Measurements from ENCODE around the gene CMSS1. TPM values are rescaled to one million over a fixed set of nuclear protein-coding genes. Genes with fewer than 3 reads are reported as not detected.
A peak's percentile ranks its signal among the peaks of the same experiment; 100 is the strongest.

CMSS1 gene
- total RNA-seq, 4 donors from 2014 or later, result 1.8 to 41.2 (median 17.0) TPM

DNA sequence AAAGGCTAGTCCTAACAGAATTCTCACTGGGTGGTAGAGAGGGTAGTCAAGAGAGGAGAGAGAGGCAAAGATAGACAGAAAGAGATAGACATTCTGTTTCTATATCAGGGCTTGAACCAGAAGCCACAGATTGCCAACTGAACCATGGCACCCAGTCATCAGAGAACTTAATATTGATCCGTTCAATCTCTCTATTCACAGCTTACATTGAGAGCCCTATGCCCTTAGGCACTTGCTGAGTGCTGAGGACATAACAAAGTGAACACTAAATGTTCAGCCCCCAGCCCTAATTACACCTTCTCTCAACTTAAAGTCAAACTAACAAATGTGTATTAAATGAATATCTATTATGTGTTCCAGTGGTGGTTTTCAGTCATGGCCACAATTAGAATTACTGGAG, 172.5 kb downstream of the CMSS1 start:
- Histone ChIP-seq H3K27me3 (no peaks in the 10 kb centered on the region), H3K36me3 (no peaks in the 10 kb centered on the region), H3K9me3 (no peaks in the 10 kb centered on the region), H3K4me3 (no peak overlapping the region), H3K4me1 (no peaks in the 10 kb centered on the region), H3K27ac (no peak overlapping the region)
- TF ChIP-seq POLR2A (IDR thresholded peaks at IDR 0.05), result no peak
- TF ChIP-seq, protein P1, sequence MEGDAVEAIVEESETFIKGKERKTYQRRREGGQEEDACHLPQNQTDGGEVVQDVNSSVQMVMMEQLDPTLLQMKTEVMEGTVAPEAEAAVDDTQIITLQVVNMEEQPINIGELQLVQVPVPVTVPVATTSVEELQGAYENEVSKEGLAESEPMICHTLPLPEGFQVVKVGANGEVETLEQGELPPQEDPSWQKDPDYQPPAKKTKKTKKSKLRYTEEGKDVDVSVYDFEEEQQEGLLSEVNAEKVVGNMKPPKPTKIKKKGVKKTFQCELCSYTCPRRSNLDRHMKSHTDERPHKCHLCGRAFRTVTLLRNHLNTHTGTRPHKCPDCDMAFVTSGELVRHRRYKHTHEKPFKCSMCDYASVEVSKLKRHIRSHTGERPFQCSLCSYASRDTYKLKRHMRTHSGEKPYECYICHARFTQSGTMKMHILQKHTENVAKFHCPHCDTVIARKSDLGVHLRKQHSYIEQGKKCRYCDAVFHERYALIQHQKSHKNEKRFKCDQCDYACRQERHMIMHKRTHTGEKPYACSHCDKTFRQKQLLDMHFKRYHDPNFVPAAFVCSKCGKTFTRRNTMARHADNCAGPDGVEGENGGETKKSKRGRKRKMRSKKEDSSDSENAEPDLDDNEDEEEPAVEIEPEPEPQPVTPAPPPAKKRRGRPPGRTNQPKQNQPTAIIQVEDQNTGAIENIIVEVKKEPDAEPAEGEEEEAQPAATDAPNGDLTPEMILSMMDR (IDR thresholded peaks at IDR 0.05), result no peak
- intact Hi-C loops (cut with DNase I; ENCODE audit: low total_unique reads), result no loop called here
- no peak for DNase-seq

DNA sequence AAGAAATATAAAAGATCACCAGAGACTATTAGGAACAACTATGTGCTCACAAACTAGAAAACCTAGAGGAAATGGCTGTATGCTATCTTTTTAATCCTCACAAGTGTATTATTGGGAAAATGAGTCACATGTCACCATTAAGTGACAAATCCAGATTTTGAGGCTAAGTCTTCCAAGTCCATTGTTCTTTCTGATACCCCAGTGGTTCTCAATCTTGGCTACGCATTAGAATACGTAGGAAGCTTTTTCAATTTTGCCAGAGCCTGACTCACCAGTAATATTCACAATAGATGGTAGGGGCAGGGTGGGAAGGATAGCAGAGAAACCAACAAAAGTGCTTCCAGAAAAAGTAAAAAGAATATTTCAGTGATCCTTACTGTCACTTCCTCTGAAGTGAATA, 179.6 kb downstream of the CMSS1 start:
- no peaks in the 10 kb centered on the region for H3K9me3 ChIP-seq
- no peak overlapping the region for H3K27ac ChIP-seq
- DNase-seq, result no peak
- H3K27me3 ChIP-seq, result no peaks in the 10 kb centered on the region
- no peak for TF ChIP-seq POLR2A (IDR thresholded peaks at IDR 0.05)
- TF ChIP-seq, protein P1 (IDR thresholded peaks at IDR 0.05), result no peak
- no peak overlapping the region for H3K4me3 ChIP-seq
- intact Hi-C loops (cut with DNase I; ENCODE audit: low total_unique reads), result no loop called here
- peaks cover 0 to 3% of the 10 kb centered on the region in 2 donors for H3K4me1 ChIP-seq
- H3K36me3 ChIP-seq, result no peaks in the 10 kb centered on the region

DNA sequence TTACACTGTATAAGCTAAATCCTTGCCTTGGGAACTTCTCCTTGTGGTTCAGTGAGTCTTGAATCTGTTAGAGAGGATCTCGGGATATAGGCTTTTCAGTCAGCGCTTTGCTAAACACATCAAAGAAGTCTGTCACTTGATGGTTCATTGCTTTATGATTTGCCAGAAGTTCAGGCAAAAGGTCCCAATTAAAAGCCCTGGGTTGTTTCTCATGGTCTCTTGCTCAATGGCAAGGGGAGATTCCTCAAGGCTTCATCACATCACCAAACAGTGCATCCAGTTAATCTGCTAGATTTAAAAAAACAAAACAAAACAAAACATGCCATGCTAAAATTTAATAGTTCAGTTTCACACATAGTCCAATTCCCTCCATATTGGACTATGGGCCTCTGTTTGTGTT, 181.9 kb downstream of the CMSS1 start:
- Histone ChIP-seq H3K27ac (no peak overlapping the region), H3K27me3 (no peaks in the 10 kb centered on the region), H3K4me3 (no peak overlapping the region), H3K4me1 (peaks cover 0 to 8% of the 10 kb centered on the region in 2 donors), H3K36me3 (no peaks in the 10 kb centered on the region), H3K9me3 (no peaks in the 10 kb centered on the region)
- TF ChIP-seq, protein P1 (IDR thresholded peaks at IDR 0.05), result no peak
- no peak for TF ChIP-seq POLR2A (IDR thresholded peaks at IDR 0.05)
- DNase-seq, result no peak
- intact Hi-C loops (cut with DNase I; ENCODE audit: low total_unique reads), result no loop called here

DNA sequence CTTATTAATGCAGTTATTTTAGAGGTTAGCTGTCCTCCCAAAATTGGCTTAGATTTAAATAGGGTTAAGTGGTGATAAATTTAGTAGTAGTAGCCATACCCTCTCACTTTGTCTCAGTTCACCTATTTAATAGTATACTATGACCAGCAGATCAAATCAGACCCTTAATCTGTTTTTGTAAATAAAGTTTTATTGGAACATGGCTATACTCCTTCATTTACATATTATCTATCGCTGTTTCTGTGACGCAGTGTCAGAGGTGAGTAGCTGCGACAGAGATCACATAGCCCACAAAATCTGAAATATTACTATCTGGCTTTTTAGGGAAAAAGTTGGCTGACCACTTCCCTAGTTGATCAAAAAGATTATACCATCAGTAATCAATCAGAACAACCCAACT, 183.4 kb downstream of the CMSS1 start:
- TF ChIP-seq, protein P1 (IDR thresholded peaks at IDR 0.05), result no peak
- no peak for TF ChIP-seq POLR2A (IDR thresholded peaks at IDR 0.05)
- no peak overlapping the region for H3K4me3 ChIP-seq
- no peaks in the 10 kb centered on the region for H3K9me3 ChIP-seq
- peak overlapping the region in 1 of 2 donors; percentile 81 for H3K27ac ChIP-seq
- no peaks in the 10 kb centered on the region for H3K36me3 ChIP-seq
- intact Hi-C loops (cut with DNase I; ENCODE audit: low total_unique reads), result no loop called here
- no peak for DNase-seq
- peaks cover 0 to 8% of the 10 kb centered on the region in 2 donors for H3K4me1 ChIP-seq
- no peaks in the 10 kb centered on the region for H3K27me3 ChIP-seq

DNA sequence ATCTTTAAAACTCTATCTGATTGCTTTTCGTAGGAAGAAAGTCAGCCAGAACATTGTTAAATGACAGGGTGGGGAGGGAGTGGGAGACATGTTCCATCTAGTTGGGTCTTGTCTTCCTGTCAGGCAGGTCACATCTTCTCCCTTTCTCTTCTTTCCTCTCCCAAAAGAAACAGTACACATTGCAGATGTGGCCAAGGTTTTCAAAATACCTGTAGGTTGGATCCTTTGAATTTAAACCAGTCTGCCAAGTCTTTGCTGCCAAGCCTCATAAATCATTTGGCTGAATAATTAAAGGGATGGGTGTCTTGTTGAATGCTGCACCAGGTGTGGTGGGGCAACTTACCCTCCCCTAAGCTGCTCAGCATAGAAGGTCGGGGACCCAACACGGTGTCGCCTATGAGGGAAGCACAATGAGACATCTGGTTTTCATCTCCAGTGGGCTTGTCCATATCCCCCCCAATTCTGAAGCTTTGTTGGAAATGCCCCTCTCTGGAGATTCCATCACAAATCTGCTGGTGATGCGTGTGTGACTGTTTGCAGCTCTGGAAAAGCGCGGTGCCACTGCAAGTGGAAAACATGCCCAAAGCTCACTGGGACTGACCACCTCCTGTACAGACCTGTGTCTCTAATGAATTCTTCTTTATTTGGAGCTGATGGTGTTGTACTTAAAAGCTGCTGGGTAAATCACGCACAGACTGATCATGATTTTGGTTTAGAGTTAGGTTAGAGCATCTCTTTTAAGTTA, 184.0 kb downstream of the CMSS1 start:
- H3K9me3 ChIP-seq, result no peaks in the 10 kb centered on the region
- H3K27me3 ChIP-seq, result no peaks in the 10 kb centered on the region
- peak overlapping the region; percentile 76 to 81 for H3K27ac ChIP-seq
- H3K4me1 ChIP-seq, result peaks cover 0 to 8% of the 10 kb centered on the region in 2 donors
- TF ChIP-seq, protein P1 (IDR thresholded peaks at IDR 0.05), result no peak
- TF ChIP-seq POLR2A (IDR thresholded peaks at IDR 0.05), result no peak
- no peaks in the 10 kb centered on the region for H3K36me3 ChIP-seq
- no peak for DNase-seq
- intact Hi-C loops (cut with DNase I; ENCODE audit: low total_unique reads), result no loop called here
- H3K4me3 ChIP-seq, result no peak overlapping the region

Data from uterus (tissue), 4 donors.